Liver (tissue), 9 donors: ENCODE data around the gene CCL2. TPM values are rescaled to one million over a fixed set of nuclear protein-coding genes. Genes with fewer than 3 reads are reported as not detected.

Experiments used
- DNase-seq: peaks from one replicate; pipeline ENCODE4 v3.0.0-alpha.2; 2017; ENCODE audit warnings: low spot score
- H3K27ac ChIP-seq, 2 donors: one replicate each; pipeline ENCODE4 v1.7.0; 2013; ENCODE audit warnings: inconsistent platforms in 2 of 2, low read length in 2 of 2, control low read depth in 1 of 2, low read depth in 1 of 2, mild to moderate bottlenecking in 1 of 2
- H3K27me3 ChIP-seq, 4 donors: one replicate each; pipeline versions ENCODE4 v1.6.1 to v1.7.0; 2013; ENCODE audit warnings: low read length in 3 of 4, inconsistent platforms in 1 of 4, mild to moderate bottlenecking in 1 of 4, moderate library complexity in 1 of 4; ENCODE audit not compliant: control insufficient read depth in 4 of 4, insufficient read depth in 4 of 4
- H3K36me3 ChIP-seq, 4 donors: one replicate each; pipeline versions ENCODE4 v1.6.1 to v1.7.0; 2013; ENCODE audit warnings: low read length in 3 of 4, mild to moderate bottlenecking in 3 of 4, low read depth in 1 of 4, moderate library complexity in 1 of 4; ENCODE audit not compliant: control insufficient read depth in 4 of 4, insufficient read depth in 3 of 4
- H3K4me1 ChIP-seq, 4 donors: one replicate each; pipeline versions ENCODE4 v1.6.1 to v1.7.0; 2013; ENCODE audit warnings: low read length in 3 of 4, mild to moderate bottlenecking in 3 of 4, moderate library complexity in 1 of 4; ENCODE audit not compliant: control insufficient read depth in 4 of 4, insufficient read depth in 4 of 4
- H3K4me3 ChIP-seq, 3 donors: one replicate each; pipeline versions ENCODE4 v1.6.1 to v1.7.0; 2013; ENCODE audit warnings: low read length in 3 of 3, control low read depth in 1 of 3, low read depth in 1 of 3, mild to moderate bottlenecking in 1 of 3
- H3K9ac ChIP-seq, 2 donors: one replicate each; pipeline ENCODE4 v1.7.0; 2013; ENCODE audit warnings: low read length in 2 of 2, mild to moderate bottlenecking in 2 of 2, moderate library complexity in 2 of 2, control low read depth in 1 of 2, low read depth in 1 of 2
- H3K9me3 ChIP-seq, 4 donors: one replicate each; pipeline versions ENCODE4 v1.6.1 to v1.7.0; 2013; ENCODE audit warnings: low read length in 3 of 4; ENCODE audit not compliant: control insufficient read depth in 4 of 4
- CTCF ChIP-seq: fragments of 150-350 bp; IDR thresholded peaks from 2 replicates; pipeline ENCODE4 v1.5.1; 2017; ENCODE audit warnings: improper control_type of control experiment, low read depth, low read length; ENCODE audit not compliant: missing input control
- EGR1 ChIP-seq, 2 donors: IDR thresholded peaks; 2 replicates each; pipeline ENCODE4 v1.6.1; 2016 to 2018; ENCODE audit warnings: antibody characterized with exemption in 2 of 2, low read depth in 2 of 2
- FOXA1 ChIP-seq: IDR thresholded peaks from 2 replicates; pipeline ENCODE4 v1.6.1; 2016; ENCODE audit warnings: antibody characterized with exemption
- GABPA ChIP-seq, 2 donors: IDR thresholded peaks in 1 of 2; conservative IDR thresholded peaks in 1 of 2; 2 replicates each; pipeline ENCODE4 v1.6.1; 2016; ENCODE audit warnings: antibody characterized with exemption in 2 of 2, mild to moderate bottlenecking in 1 of 2, moderate library complexity in 1 of 2
- HNF4G ChIP-seq: IDR thresholded peaks from 2 replicates; pipeline ENCODE4 v1.6.1; 2016; ENCODE audit warnings: antibody characterized with exemption
- RXRA ChIP-seq, 2 donors: IDR thresholded peaks; 2 replicates each; pipeline ENCODE4 v1.6.1; 2017 to 2018; ENCODE audit warnings: antibody characterized with exemption in 2 of 2, mild to moderate bottlenecking in 1 of 2
- YY1 ChIP-seq: IDR thresholded peaks from 2 replicates; pipeline ENCODE4 v1.6.1; 2016; ENCODE audit warnings: antibody characterized with exemption, mild to moderate bottlenecking
- ZBTB33 ChIP-seq: IDR thresholded peaks from 2 replicates; pipeline ENCODE4 v1.6.1; 2016; ENCODE audit warnings: antibody characterized with exemption
- WGBS: extraction: QIAGEN DNeasy Blood & Tissue Kit; methylation state at CpG from one replicate; pipeline ENCODE4 v1.1.7; 2013; 5-methylcytosine and 5-hydroxymethylcytosine counted together
- polyA plus RNA-seq, 2 donors: library from polyadenylated mRNA; stranded (reverse) in 1 of 2; unstranded in 1 of 2; fragments of 200-250 nt in 1 of 2; fragments of >200 nt in 1 of 2; fragmentation: Nextera tagmentation in 1 of 2; extraction: Ambion mirVana in 1 of 2; gene quantifications; one replicate each; pipeline versions ENCODE4 v1.2.1 to v1.2.3, GENCODE V29; 2013 to 2015
- total RNA-seq, 2 donors: library from RNA; depleted of rRNA; stranded (reverse); fragments of >200 nt; gene quantifications; one replicate each; pipeline ENCODE4 v1.2.3, GENCODE V29; 2014
- TF ChIP-seq, protein P1 (sequence below): IDR thresholded peaks from 2 replicates; pipeline ENCODE4 v1.6.1; 2016; ENCODE audit warnings: antibody characterized with exemption, mild to moderate bottlenecking
- TF ChIP-seq, protein P2 (sequence below): IDR thresholded peaks from 2 replicates; pipeline ENCODE4 v1.6.1; 2016; ENCODE audit warnings: antibody characterized with exemption
- TF ChIP-seq, protein P3 (sequence below): IDR thresholded peaks from 2 replicates; pipeline ENCODE4 v1.6.1; 2016; ENCODE audit warnings: antibody characterized with exemption
- donor health status: healthy.
- donor health status: healthy.
- donor health status: healthy.
- donor health status: healthy.
- donor health status: healthy.

Gene CCL2
- total and polyA plus RNA-seq, 4 donors = 3.5 to 8.9 (median 5.4) TPM

DNA sequence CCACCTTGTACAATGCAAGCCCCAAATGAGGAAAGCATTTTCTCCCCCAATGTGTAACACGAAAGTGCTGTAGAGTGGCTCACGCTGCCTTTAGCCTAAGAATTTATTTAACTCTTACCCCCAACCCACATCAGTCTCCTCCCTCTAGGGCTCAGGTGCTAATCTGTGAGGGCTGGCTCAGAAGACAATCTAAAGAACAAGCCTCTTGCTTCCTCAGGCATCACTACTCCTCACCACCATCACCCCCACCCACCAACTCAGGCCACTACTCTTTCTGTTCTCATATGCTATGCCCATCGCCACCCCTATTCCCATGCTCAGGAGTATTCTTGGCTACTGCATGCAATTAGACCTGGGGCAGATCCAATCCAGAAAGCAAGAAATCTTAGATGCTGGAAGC is 3.9 kb upstream of the CCL2 start:
- H3K9me3 ChIP-seq = no peaks in the 10 kb centered on the region
- H3K4me1 ChIP-seq = peaks cover 0 to 4% (median 2%) of the 10 kb centered on the region in 4 donors
- H3K36me3 ChIP-seq = no peaks in the 10 kb centered on the region
- no peak overlapping the region for H3K9ac ChIP-seq
- DNase-seq = no peak
- H3K27me3 ChIP-seq = no peaks in the 10 kb centered on the region
- no peak overlapping the region for H3K4me3 ChIP-seq
- H3K27ac ChIP-seq = no peak overlapping the region
- WGBS = 83% methylated on average over 3 of the region's 3 CpGs
- TF ChIP-seq YY1 = no peak
- TF ChIP-seq, protein P1, sequence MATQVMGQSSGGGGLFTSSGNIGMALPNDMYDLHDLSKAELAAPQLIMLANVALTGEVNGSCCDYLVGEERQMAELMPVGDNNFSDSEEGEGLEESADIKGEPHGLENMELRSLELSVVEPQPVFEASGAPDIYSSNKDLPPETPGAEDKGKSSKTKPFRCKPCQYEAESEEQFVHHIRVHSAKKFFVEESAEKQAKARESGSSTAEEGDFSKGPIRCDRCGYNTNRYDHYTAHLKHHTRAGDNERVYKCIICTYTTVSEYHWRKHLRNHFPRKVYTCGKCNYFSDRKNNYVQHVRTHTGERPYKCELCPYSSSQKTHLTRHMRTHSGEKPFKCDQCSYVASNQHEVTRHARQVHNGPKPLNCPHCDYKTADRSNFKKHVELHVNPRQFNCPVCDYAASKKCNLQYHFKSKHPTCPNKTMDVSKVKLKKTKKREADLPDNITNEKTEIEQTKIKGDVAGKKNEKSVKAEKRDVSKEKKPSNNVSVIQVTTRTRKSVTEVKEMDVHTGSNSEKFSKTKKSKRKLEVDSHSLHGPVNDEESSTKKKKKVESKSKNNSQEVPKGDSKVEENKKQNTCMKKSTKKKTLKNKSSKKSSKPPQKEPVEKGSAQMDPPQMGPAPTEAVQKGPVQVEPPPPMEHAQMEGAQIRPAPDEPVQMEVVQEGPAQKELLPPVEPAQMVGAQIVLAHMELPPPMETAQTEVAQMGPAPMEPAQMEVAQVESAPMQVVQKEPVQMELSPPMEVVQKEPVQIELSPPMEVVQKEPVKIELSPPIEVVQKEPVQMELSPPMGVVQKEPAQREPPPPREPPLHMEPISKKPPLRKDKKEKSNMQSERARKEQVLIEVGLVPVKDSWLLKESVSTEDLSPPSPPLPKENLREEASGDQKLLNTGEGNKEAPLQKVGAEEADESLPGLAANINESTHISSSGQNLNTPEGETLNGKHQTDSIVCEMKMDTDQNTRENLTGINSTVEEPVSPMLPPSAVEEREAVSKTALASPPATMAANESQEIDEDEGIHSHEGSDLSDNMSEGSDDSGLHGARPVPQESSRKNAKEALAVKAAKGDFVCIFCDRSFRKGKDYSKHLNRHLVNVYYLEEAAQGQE = no peak
- TF ChIP-seq, protein P2, sequence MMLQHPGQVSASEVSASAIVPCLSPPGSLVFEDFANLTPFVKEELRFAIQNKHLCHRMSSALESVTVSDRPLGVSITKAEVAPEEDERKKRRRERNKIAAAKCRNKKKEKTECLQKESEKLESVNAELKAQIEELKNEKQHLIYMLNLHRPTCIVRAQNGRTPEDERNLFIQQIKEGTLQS = no peak
- TF ChIP-seq EGR1 (IDR thresholded peaks at IDR 0.05; ENCODE audit: low read depth in 2 of 2) = no peak
- TF ChIP-seq, protein P3, sequence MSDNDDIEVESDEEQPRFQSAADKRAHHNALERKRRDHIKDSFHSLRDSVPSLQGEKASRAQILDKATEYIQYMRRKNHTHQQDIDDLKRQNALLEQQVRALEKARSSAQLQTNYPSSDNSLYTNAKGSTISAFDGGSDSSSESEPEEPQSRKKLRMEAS = no peak
- no peak for TF ChIP-seq FOXA1

GRCh38 chr17:34252095-34252443 is 3.0 kb upstream of the CCL2 start:
- Histone ChIP-seq H3K27me3 (no peaks in the 10 kb centered on the region), H3K9ac (no peak overlapping the region), H3K9me3 (no peaks in the 10 kb centered on the region), H3K4me3 (no peak overlapping the region), H3K36me3 (no peaks in the 10 kb centered on the region), H3K4me1 (peaks cover 0 to 4% (median 2%) of the 10 kb centered on the region in 4 donors), H3K27ac (peak overlapping the region; percentile 9 to 42)
- no peak for DNase-seq
- TF ChIP-seq EGR1 (IDR thresholded peaks at IDR 0.05; ENCODE audit: low read depth in 2 of 2) = no peak
- no peak for TF ChIP-seq GABPA (IDR thresholded peaks at IDR 0.05 in 1 of 2, conservative IDR thresholded peaks at IDR 0.05 in 1 of 2)
- no peak for TF ChIP-seq ZBTB33
- TF ChIP-seq HNF4G = no peak
- no peak for TF ChIP-seq YY1
- TF ChIP-seq CTCF = no peak
- TF ChIP-seq RXRA (IDR thresholded peaks at IDR 0.05) = peak; percentile 72 to 76
- WGBS = 50% methylated on average over 5 of the region's 5 CpGs
